ENCODE measurements around the gene STK24.

Gene STK24

GRCh38 chr13:98445340-98446233 lies 131.3 kb downstream of the STK24 start:
- H3K4me1 ChIP-seq (ENCODE audit: control insufficient read depth, insufficient read depth, low read length) = peaks cover 18% of the 10 kb centered on the region
- H3K27ac ChIP-seq (ENCODE audit: low read depth, low read length) = no peak overlapping the region
- H3K9me3 ChIP-seq (ENCODE audit: control insufficient read depth, insufficient read depth, low read depth, low read length) = no peaks in the 10 kb centered on the region
- no peak overlapping the region for H3K4me3 ChIP-seq (ENCODE audit: low read depth, low read length)
- H3K9ac ChIP-seq (ENCODE audit: low read length) = no peak overlapping the region
- H3K36me3 ChIP-seq (ENCODE audit: control insufficient read depth, insufficient read depth, low read length) = peaks cover 37% of the 10 kb centered on the region
- no peaks in the 10 kb centered on the region for H3K27me3 ChIP-seq (ENCODE audit: control insufficient read depth, insufficient read depth, low read length)

GRCh38 chr13:98444381-98444780 lies 132.5 kb downstream of the STK24 start:
- H3K27ac ChIP-seq (ENCODE audit: low read depth, low read length) = no peak overlapping the region
- peaks cover 40% of the 10 kb centered on the region for H3K36me3 ChIP-seq (ENCODE audit: control insufficient read depth, insufficient read depth, low read length)

GRCh38 chr13:98443800-98444325 lies 133.0 kb downstream of the STK24 start:
- Histone ChIP-seq H3K9ac (ENCODE audit: low read length) (no peak overlapping the region), H3K9me3 (ENCODE audit: control insufficient read depth, insufficient read depth, low read depth, low read length) (no peaks in the 10 kb centered on the region), H3K4me1 (ENCODE audit: control insufficient read depth, insufficient read depth, low read length) (peaks cover 10% of the 10 kb centered on the region), H3K4me3 (ENCODE audit: low read depth, low read length) (no peak overlapping the region), H3K27ac (ENCODE audit: low read depth, low read length) (no peak overlapping the region), H3K27me3 (ENCODE audit: control insufficient read depth, insufficient read depth, low read length) (no peaks in the 10 kb centered on the region), H3K36me3 (ENCODE audit: control insufficient read depth, insufficient read depth, low read length) (peaks cover 35% of the 10 kb centered on the region)

More at GRCh38 chr13:98444381-98444780, 132.5 kb downstream of the STK24 start:
- Histone ChIP-seq H3K9me3 (ENCODE audit: control insufficient read depth, insufficient read depth, low read depth, low read length) (no peaks in the 10 kb centered on the region), H3K9ac (ENCODE audit: low read length) (no peak overlapping the region), H3K27me3 (ENCODE audit: control insufficient read depth, insufficient read depth, low read length) (no peaks in the 10 kb centered on the region), H3K4me3 (ENCODE audit: low read depth, low read length) (no peak overlapping the region), H3K4me1 (ENCODE audit: control insufficient read depth, insufficient read depth, low read length) (peaks cover 10% of the 10 kb centered on the region)

GRCh38 chr13:98443329-98443728 lies 133.6 kb downstream of the STK24 start:
- H3K9ac ChIP-seq (ENCODE audit: low read length) = no peak overlapping the region
- no peak overlapping the region for H3K27ac ChIP-seq (ENCODE audit: low read depth, low read length)
- H3K4me1 ChIP-seq (ENCODE audit: control insufficient read depth, insufficient read depth, low read length) = peaks cover 10% of the 10 kb centered on the region
- H3K27me3 ChIP-seq (ENCODE audit: control insufficient read depth, insufficient read depth, low read length) = no peaks in the 10 kb centered on the region
- peaks cover 33% of the 10 kb centered on the region for H3K36me3 ChIP-seq (ENCODE audit: control insufficient read depth, insufficient read depth, low read length)
- H3K9me3 ChIP-seq (ENCODE audit: control insufficient read depth, insufficient read depth, low read depth, low read length) = no peaks in the 10 kb centered on the region
- H3K4me3 ChIP-seq (ENCODE audit: low read depth, low read length) = no peak overlapping the region

GRCh38 chr13:98442391-98443230 lies 134.3 kb downstream of the STK24 start:
- Histone ChIP-seq H3K4me1 (ENCODE audit: control insufficient read depth, insufficient read depth, low read length) (peaks cover 10% of the 10 kb centered on the region), H3K9ac (ENCODE audit: low read length) (no peak overlapping the region), H3K27ac (ENCODE audit: low read depth, low read length) (no peak overlapping the region), H3K4me3 (ENCODE audit: low read depth, low read length) (no peak overlapping the region), H3K36me3 (ENCODE audit: control insufficient read depth, insufficient read depth, low read length) (peaks cover 27% of the 10 kb centered on the region), H3K27me3 (ENCODE audit: control insufficient read depth, insufficient read depth, low read length) (no peaks in the 10 kb centered on the region), H3K9me3 (ENCODE audit: control insufficient read depth, insufficient read depth, low read depth, low read length) (no peaks in the 10 kb centered on the region)

- H3K27ac ChIP-seq (ENCODE audit: low read depth, low read length) = no peak overlapping the region
- H3K4me3 ChIP-seq (ENCODE audit: low read depth, low read length) = no peak overlapping the region
- H3K4me1 ChIP-seq (ENCODE audit: control insufficient read depth, insufficient read depth, low read length) = peaks cover 10% of the 10 kb centered on the region
- H3K27me3 ChIP-seq (ENCODE audit: control insufficient read depth, insufficient read depth, low read length) = no peaks in the 10 kb centered on the region
- H3K36me3 ChIP-seq (ENCODE audit: control insufficient read depth, insufficient read depth, low read length) = peaks cover 22% of the 10 kb centered on the region
- no peak overlapping the region for H3K9ac ChIP-seq (ENCODE audit: low read length)
- H3K9me3 ChIP-seq (ENCODE audit: control insufficient read depth, insufficient read depth, low read depth, low read length) = no peaks in the 10 kb centered on the region
Measured at GRCh38 chr13:98441056-98441676, 135.7 kb downstream of the STK24 start.

- Histone ChIP-seq H3K9ac (ENCODE audit: low read length) (no peak overlapping the region), H3K4me1 (ENCODE audit: control insufficient read depth, insufficient read depth, low read length) (peaks cover 5% of the 10 kb centered on the region), H3K27me3 (ENCODE audit: control insufficient read depth, insufficient read depth, low read length) (no peaks in the 10 kb centered on the region), H3K4me3 (ENCODE audit: low read depth, low read length) (no peak overlapping the region), H3K9me3 (ENCODE audit: control insufficient read depth, insufficient read depth, low read depth, low read length) (no peaks in the 10 kb centered on the region), H3K27ac (ENCODE audit: low read depth, low read length) (no peak overlapping the region), H3K36me3 (ENCODE audit: control insufficient read depth, insufficient read depth, low read length) (peaks cover 25% of the 10 kb centered on the region; the same call in 1 of the 2 replicates)
Measured at GRCh38 chr13:98440390-98441055, 136.4 kb downstream of the STK24 start.

- no peak overlapping the region for H3K27ac ChIP-seq (ENCODE audit: low read depth, low read length)
- H3K9ac ChIP-seq (ENCODE audit: low read length) = no peak overlapping the region
- no peaks in the 10 kb centered on the region for H3K27me3 ChIP-seq (ENCODE audit: control insufficient read depth, insufficient read depth, low read length)
- H3K4me3 ChIP-seq (ENCODE audit: low read depth, low read length) = no peak overlapping the region
- peaks cover 30% of the 10 kb centered on the region for H3K36me3 ChIP-seq (ENCODE audit: control insufficient read depth, insufficient read depth, low read length)
- H3K9me3 ChIP-seq (ENCODE audit: control insufficient read depth, insufficient read depth, low read depth, low read length) = no peaks in the 10 kb centered on the region
- peaks cover under 1% of the 10 kb centered on the region; the same call in 1 of the 2 replicates for H3K4me1 ChIP-seq (ENCODE audit: control insufficient read depth, insufficient read depth, low read length)
Measured at GRCh38 chr13:98439896-98440295, 137.0 kb downstream of the STK24 start.

GRCh38 chr13:98439126-98439828 lies 137.6 kb downstream of the STK24 start:
- H3K4me3 ChIP-seq (ENCODE audit: low read depth, low read length) = no peak overlapping the region
- no peaks in the 10 kb centered on the region for H3K27me3 ChIP-seq (ENCODE audit: control insufficient read depth, insufficient read depth, low read length)
- H3K9me3 ChIP-seq (ENCODE audit: control insufficient read depth, insufficient read depth, low read depth, low read length) = no peaks in the 10 kb centered on the region
- H3K9ac ChIP-seq (ENCODE audit: low read length) = no peak overlapping the region
- H3K4me1 ChIP-seq (ENCODE audit: control insufficient read depth, insufficient read depth, low read length) = no peaks in the 10 kb centered on the region; the same call in 1 of the 2 replicates
- peaks cover 30% of the 10 kb centered on the region for H3K36me3 ChIP-seq (ENCODE audit: control insufficient read depth, insufficient read depth, low read length)
- no peak overlapping the region for H3K27ac ChIP-seq (ENCODE audit: low read depth, low read length)
